Colon (tissue), 2 donors: ENCODE measurements around the gene ISG15.
"Not testable (repeated sequence)": the region's sequence is repeated elsewhere in the genome, so short reads cannot be mapped to it uniquely, and the experiment has no call there.

ENCODE experiments used
- FAIRE-seq: peaks from 2 replicates; lab custom pipeline; 2012; peaks lifted over from hg19 to GRCh38; lab: Jason Lieb, UNC
- donor health status: control.
- donor health status: control.

The ISG15 gene

DNA sequence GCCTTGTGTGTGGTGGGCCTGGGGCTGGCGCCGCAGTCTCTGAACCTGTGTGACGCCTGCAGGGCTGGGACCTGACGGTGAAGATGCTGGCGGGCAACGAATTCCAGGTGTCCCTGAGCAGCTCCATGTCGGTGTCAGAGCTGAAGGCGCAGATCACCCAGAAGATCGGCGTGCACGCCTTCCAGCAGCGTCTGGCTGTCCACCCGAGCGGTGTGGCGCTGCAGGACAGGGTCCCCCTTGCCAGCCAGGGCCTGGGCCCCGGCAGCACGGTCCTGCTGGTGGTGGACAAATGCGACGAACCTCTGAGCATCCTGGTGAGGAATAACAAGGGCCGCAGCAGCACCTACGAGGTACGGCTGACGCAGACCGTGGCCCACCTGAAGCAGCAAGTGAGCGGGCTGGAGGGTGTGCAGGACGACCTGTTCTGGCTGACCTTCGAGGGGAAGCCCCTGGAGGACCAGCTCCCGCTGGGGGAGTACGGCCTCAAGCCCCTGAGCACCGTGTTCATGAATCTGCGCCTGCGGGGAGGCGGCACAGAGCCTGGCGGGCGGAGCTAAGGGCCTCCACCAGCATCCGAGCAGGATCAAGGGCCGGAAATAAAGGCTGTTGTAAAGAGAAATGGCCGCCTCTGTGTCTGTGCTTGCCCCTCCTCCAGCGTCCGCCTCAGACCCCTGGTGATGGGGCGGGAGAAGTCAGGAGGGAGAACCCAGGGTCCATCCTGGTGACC, 788 bp downstream of the ISG15 start:
- FAIRE-seq: no peak

DNA sequence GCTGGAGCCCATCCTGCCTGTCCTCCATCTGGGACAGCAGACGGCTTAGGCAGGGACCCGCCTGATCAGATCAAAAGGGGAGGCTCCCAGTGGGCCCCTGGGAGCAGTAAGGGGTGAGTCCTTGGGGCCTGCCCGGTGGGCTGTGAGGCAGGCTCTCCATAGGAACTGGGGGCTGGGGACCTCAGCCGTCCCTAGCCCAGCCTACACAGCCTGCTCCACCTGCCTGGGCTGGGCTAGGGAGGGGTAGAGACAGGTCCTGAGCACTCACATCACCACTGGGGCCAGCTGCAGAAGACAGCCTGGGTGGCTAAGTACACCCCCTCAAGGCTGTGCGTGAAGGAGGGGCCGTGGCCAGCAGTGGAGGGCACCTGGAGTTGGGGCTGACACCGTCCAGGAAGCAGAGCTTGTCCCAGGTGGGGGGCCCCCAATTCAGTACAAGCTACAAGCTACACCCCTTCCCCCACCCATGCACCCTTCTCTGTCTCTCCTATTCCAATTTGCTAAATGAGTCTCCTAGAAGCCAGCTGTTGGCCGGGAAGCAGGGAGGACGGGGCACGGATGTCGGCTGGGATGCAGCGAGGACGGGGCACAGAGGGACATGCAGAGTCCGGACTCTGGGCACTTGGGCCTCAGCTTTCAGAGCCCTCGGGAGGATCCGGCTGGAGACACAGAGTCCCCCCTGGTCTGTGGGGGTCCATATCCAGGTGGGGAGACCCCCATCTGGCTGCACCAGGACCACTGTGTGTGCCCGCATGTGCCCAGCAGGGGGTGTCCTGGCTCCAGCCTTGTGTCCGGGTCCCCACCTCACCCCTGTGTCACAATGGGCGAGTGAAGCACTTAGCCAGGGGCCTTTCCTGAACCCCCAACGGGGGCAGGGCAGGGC, 1.7 kb downstream of the ISG15 start:
- FAIRE-seq: no peak

DNA sequence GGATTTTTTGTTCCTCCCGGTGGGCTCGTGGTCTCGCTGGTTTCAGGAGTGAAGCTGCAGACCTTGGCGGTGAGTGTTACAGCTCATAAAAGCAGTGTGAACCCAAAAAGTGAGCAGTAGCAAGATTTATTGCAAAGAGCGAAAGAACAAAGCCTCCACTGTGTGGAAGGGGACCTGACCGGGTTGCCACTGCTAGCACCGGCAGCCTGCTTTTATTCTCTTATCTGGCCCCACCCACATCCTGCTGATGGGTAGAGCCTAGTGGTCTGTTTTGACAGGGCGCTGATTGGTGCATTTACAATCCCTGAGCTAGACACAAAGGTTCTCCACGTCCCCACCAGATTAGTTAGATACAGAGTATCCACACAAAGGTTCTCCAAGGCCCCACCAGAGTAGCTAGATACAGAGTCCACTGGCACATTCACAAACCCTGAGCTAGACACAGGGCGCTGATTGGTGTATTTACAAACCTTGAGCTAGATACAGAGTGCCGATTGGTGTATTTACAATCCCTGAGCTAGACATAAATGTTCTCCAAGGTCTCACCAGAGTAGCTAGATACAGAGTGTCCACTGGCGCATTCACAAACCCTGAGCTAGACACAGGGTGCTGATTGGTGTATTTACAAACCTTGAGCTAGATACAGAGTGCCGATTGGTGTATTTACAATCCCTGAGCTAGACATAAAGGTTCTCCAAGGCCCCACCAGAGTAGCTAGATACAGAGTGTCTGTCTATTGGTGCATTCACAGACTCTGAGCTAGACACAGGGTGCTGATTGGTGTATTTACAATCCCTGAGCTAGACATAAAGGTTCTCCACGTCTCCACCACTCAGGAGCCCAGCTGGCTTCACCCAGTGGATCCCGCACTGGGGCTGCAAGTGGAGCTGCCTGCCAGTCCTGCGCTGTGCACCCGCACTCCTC, 4.4 kb downstream of the ISG15 start:
- FAIRE-seq: not testable (repeated sequence)

DNA sequence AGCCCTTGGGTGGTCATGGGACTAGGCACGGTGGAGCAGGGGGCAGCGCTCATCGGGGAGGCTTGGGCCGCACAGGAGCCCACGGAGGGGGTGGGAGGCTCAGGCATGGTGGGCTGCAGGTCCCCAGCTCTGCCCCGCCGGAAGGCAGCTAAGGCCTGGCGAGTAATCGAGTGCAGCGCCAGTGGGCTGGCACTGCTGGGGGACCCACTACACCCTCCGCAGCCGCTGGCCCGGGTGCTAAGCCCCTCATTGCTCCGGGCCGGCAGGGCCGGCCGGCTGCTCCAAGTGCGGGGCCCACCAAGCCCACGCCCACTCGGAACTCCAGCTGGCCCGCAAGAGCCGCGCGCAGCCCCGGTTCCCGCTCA, 5.0 kb downstream of the ISG15 start:
- FAIRE-seq: not testable (repeated sequence)

DNA sequence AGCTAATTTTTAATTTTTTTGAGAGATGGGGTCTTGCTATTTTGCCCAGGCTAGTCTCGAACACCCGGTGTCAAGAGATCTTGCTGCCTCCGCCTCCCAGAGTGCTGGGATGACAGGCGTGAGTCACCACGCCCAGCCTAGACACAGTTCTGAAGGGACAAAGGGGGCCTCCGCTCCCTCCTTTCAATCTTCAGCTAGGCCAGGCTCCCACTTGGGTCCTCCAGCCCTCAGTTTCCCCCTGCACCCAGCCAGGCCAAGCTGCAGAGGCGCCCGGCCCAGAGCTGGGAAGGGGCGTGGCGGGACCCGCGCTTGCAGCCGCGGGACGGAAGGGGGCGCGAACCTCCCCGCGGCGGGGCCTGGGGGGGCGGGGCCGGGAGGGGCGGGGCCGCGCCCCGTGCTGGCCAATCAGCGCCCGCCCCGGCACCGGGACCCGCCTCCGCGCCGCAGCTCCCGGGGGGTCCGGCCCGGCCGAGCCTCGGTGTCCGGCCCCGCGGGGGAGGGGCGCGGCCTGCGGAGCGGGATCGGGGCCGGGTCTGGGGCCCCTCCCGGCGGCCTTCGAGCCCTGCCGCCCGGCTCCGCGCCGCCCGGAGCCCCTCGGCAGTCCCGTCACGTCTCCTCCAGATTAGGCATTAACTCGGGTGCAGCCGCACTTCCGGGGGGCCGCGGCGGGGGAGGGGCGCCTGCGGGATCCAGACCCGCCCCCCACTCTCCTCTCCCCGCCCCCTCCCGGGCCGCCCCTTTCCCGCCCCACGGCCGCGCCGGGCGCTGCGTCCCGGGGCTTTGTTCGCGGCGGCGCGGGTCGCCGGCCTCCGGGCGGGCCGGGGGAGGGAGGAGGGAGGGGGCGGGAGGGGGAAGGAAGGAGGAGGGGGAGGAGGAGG, 6.1 kb downstream of the ISG15 start:
- no peak for FAIRE-seq

DNA sequence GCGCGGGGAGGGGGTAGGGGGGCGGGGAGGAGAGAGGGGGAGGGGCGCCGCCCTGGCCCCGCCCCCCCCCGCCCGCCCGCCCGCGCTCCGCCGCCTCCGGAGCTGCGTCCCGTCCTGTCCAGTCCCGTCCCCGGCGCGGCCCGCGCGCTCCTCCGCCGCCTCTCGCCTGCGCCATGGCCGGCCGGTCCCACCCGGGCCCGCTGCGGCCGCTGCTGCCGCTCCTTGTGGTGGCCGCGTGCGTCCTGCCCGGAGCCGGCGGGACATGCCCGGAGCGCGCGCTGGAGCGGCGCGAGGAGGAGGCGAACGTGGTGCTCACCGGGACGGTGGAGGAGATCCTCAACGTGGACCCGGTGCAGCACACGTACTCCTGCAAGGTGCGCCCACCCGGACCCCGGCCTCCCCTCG, 6.7 kb downstream of the ISG15 start, which contains the start of gene AGRN:
Gene AGRN, plus strand, starts transcription at position 121 of the 405 bp plus-strand sequence. Its CDS starts 53 bp downstream, at position 174.
- FAIRE-seq: no peak

DNA sequence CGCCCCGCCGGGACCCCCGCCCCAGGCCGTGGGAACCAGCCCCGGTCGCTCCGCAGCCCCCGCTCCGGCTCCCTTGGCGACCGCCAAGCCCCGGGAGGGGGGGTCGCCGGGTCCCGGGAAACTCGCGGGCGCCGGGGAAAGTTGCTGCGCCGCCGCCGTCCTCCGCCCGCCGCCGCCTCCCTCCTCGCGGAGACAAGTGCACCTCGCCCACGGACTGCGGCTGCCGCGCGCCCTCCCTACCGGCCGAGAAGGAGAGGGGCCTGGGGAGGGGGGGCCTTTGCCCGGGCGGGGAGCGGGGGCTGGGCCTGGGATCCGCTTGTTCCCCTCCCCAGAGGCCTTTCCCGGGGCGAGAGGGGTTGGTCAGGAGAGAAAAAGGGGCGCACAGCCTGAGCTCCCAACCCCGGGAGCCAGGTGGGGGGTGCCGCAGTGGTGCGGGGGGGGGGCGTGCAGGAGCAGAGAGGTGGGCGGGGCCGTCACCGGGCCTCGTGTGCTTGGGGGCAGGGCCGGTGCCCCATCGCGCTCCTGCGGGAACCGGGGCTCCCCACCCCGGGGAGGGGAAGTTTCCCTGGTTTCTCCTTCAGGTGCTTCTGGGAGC, 7.2 kb downstream of the ISG15 start:
- no peak for FAIRE-seq

DNA sequence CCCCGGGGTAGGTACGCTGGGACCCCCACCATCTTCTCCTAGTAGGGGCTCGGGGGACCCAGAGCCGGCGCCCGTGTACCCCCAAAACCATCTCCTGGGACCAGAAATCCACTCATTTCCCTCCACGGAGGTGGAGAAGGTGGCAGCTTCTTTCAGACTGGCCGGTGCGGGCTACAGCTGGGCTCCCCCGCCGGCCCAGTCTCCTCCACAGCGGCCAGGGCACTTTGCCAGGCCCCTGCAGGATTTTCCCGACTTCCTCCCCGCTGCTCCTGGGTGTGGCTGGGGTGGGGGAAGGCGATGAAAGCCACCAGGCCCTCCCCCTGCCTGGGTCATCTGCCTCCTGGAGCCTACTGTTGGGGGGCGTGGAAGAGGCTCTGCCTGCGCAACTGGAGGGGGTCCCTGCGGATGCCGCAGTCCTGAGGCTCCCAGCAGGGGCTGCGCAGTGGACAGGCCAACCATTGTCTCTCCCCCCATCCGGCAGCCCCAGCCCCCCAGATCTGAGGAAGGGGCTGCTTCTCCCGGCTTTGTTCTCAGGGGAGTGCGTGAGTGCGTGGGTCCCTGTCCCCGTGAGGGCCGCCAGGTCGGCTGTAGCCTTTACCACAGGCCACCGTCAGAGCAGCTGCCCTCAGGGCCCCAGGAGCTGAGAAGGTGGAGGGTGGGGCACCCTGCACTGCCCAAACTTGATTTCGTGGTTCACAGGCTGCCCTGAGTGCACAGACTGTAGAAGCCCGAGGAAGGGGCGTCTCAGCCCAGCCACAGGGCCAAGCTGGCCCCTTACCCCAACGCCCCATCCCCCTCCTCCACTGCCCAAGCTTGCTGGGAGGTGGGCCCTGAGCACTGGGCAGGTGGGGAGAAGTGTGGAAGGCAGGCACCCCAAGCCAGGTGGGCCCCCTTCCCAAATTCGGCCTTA, 8.0 kb downstream of the ISG15 start:
- FAIRE-seq: no peak

DNA sequence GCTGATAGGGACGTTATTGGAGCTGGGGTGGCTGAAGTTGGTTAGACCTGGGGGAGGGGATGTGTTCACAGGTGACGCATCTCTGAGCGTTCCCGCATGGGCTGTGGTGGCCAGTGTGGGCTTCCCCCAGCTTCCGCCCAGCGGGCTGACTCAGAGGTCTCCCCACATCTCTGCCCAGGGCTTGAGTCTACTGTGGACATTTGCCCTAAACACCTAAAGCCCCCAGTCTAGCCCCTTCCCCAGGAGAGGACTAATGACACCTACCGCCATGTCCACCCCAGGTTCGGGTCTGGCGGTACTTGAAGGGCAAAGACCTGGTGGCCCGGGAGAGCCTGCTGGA, 8.6 kb downstream of the ISG15 start:
- FAIRE-seq: no peak

DNA sequence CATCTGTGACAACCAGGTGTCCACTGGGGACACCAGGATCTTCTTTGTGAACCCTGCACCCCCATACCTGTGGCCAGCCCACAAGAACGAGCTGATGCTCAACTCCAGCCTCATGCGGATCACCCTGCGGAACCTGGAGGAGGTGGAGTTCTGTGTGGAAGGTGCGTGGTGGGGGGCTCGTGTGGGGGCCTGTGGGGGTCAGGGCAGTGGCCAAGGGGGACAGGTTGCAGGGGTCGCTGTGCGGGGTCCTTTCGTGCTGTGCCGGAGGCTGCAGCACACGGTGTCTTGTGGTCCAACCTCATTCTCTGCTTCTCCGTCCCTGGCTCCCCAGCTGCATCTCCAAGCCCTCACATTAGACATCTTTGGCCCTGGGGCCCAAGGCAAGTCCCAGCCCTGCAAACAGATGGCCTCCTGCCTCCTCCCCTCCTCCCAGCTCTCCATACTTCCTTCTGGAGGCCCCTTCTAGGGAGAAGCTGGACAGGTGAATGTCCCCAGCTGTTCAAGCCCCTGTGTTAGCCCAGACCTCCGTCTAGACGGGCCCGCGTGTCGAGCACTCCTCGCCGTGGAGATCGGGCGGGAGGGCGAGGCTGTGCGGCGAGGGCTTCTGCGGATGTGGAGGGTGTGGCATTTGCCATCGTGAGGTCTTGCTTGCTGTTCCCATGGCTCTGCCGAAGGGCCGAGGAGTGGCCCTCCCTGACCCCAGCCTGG, 9.2 kb downstream of the ISG15 start:
- FAIRE-seq: no peak

DNA sequence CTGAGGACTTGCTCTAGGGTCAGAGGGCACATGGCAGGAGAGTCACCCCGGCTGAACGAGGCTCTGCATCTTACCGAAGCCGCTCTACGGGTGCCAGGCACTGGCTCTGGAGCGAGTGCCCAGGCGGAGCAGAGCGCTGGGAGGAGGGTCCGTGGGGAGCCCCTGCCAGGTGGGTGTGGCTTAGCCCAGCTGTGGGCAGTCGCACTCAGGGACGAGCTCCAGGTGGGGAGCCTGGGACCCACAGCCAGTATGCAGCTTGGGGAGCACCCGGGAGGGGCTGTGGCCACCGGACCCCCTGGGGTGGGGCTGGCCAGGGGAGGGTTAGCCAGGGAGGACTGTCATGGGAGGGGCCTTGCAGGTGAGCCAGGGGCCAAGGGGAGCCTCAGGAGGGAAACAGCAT, 10.4 kb downstream of the ISG15 start:
- no peak for FAIRE-seq

DNA sequence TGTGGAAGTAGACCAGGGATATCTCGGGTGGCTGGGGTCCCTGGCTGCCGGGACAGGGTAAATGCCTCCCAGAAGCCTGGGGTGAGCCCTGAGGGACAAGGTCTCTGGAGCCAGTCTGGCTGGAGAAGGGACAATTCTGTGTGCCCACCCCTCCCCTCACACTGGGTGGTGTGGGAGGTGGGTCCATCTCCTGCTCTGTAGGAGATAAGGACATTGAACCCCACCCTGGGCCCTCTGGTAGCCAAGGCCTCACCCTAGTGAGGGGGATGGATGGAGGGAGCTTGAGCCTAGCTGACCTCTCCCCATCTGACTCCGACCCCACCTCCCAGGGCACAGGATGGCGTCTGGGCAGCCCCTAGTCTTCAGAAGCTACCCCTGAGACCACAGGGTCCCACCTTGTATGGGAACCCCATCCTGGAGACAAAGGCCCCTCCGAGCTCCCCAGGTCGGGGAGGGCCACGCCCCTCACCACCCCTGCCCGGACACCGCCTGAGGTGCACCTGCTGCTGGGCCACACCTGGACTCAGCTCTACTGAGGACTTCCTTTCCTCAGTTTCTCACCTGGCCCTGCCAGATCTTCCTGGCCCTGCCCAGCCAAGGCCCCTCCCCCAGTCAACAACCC, 11.0 kb downstream of the ISG15 start:
- FAIRE-seq: no peak

DNA sequence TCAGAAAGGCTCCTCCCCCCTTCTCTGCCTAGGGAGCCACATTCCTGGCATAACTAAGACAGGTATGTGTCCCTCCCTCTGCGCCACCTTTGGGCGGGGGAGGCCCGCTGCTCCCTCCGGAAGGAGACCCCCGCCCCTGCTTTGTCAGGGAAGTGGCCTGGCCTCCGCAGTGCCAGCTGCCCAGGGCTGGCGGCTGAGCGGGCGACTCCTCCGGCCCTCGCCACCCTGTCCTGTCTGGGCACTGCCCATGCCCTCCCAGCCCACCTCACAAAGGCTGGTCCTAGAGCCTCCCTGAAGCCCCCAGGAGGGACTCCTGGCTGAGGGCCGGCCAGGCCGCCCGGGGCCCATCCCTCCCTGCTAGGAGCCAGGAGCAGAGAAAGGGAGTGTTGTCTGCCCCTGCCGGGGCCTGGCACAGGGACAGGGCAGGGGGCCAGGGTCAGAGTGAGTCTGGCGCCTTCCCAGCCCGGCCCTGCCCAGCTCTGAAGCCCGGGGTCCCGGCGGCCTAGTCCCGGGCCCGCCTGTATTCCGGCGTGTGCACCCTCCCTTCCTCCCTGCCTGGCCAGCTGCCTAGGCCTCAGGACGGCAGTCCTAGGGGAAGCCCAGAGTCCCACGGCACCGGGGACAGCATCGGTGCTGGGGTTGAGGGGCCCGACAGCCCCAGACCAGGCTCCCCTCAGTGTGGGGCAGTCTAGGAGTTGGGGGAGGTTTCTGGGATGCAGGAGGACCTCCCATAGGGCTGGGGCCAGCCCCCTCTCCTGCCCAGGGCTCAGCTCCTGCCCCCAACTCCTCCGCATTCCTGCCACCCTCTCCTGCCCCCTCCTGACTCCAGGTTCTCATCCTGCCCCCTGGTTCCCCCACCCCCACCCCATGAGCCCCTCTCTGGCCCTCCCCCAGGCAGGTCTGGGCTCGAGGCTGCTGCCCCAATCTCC, 11.7 kb downstream of the ISG15 start:
- no peak for FAIRE-seq

DNA sequence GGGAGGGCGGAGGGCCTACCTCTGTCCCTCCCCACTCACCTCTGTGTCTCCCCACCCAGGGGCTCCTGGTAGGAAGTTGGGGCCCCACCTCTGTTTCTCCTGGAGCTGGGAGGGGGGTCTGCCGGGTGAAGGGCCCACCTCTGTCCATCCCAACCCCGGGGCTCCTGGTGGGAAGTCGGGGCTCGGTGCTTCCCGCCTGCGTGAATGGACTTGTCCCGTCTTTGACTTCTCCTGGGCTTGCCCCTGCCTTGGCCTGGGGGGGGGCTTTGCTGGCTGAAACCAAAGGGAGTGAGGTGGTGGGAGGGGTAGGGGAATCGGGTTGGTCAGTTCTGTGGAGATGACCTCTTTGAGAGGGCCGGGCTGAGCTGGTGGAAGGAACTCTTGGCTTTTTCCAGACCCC, 12.4 kb downstream of the ISG15 start:
- no peak for FAIRE-seq

DNA sequence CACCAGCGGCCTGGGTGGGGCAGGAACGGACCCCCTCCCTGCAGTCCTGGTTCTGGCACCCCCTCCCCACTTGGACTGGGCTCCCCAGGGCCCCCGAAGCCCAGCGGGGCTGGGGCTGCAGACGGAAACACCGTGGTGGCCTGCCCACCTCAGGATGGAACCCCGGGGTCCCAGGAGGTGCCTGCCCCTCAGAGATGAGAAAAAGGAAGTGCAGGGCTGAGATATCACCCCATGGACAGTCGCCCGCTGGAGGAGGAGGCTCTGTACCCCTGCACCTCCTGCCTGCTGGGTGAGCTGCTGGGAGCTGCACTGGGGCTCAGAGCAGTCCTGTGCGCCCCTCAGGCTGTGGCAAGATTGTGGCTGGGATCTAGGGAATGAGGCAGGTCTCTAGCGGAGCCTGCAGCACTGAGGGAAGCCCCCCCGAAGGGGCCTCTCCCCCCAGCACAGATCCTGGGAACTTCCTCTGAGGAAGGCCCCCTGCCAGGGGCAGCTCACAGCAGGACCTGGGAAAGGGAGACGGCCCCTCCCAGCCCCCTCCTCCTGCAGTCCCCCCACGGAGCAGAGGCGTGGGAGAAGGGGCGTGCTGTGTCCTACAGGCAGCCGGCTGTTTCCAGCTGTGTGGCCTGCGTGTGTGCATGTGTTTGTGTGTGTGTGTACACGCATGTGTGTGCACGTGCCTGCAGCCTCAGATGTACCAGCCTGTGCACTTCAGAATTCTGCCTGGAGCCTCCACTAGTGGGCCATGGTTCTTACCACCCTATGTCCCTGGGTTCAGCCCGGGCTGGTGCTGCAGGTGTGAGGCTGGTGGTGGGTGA, 13.5 kb downstream of the ISG15 start:
- no peak for FAIRE-seq

DNA sequence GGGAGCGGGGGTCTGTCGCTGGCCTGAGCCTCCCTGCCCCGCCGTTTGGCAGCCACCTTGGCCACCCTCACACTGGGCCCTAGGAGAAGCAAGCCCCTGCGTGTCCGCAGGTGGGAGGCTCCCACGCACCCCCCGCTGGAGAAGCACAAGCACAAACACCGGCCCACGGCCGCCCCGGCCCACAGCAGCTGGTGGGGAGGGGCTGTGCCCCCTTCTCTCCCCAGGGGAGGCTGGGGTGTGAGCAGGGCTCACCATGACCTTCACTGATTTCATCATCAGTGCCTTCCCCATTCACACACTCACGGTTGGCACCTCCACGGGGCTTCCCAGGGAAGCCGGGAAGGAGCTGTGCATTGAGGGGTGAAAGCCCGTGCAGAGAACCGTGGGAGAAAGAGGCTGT, 14.5 kb downstream of the ISG15 start:
- no peak for FAIRE-seq
